ENCODE results near the gene HNRNPA2B1.
"Not testable (repeated sequence)": the region's sequence is repeated elsewhere in the genome, so short reads cannot be mapped to it uniquely, and the experiment has no call there.

GRCh38 chr7:26184281-26185101 is 16.1 kb downstream of the HNRNPA2B1 start:
- TF ChIP-seq FOXA1 (IDR thresholded peaks at IDR 0.05); ZNF384 (IDR thresholded peaks at IDR 0.05); FOXM1 (IDR thresholded peaks at IDR 0.05; ENCODE audit: borderline replicate concordance); HDGF (IDR thresholded peaks at IDR 0.05; ENCODE audit: borderline replicate concordance); CTBP1 (IDR thresholded peaks at IDR 0.05; ENCODE audit: borderline replicate concordance); BHLHE40 (IDR thresholded peaks at IDR 0.05; ENCODE audit: borderline replicate concordance); NFRKB (IDR thresholded peaks at IDR 0.05); SP1 (IDR thresholded peaks at IDR 0.05): not testable (repeated sequence)

Data from HEK293T (cell line).